GM23338 (cell line): ENCODE data around the gene GABRB3. TPM values are rescaled to one million over a fixed set of nuclear protein-coding genes. Genes with fewer than 3 reads are reported as not detected.

Experiments used
- ATAC-seq: fragments of 200-7000 bp; cut with Tn5 transposase; 3 replicates; pipeline ENCODE4 v1.9.1; 2020
- DNase-seq: peaks from one replicate; pipeline ENCODE4 v3.0.0-alpha.2; 2015; ENCODE audit warnings: low spot score
- H2AFZ ChIP-seq: fragments of 200-600 bp; sonication (generic); 2 replicates; pipeline ENCODE4 v1.8.0; 2016; ENCODE audit warnings: antibody characterized with exemption, mild to moderate bottlenecking, moderate library complexity
- H3F3A ChIP-seq: fragments of 200-600 bp; sonication (generic); replicated peaks from 2 replicates; pipeline ENCODE4 v1.8.0; 2017; ENCODE audit warnings: antibody characterized with exemption, mixed run types, low read depth
- H3K27ac ChIP-seq: fragments of 200-600 bp; sonication (generic); 2 replicates; pipeline ENCODE4 v1.6.1; 2016; ENCODE audit warnings: low read depth
- H3K27me3 ChIP-seq: fragments of 200-600 bp; sonication (generic); 2 replicates; pipeline ENCODE4 v1.8.0; 2016; ENCODE audit warnings: mild to moderate bottlenecking, mixed run types, moderate library complexity; ENCODE audit not compliant: insufficient read depth
- H3K36me3 ChIP-seq: fragments of 200-600 bp; sonication (generic); 2 replicates; pipeline ENCODE4 v1.8.0; 2016; ENCODE audit warnings: mild to moderate bottlenecking; ENCODE audit not compliant: insufficient read depth
- H3K4me1 ChIP-seq: fragments of 200-600 bp; sonication (generic); 2 replicates; pipeline ENCODE4 v1.8.0; 2016; ENCODE audit warnings: mild to moderate bottlenecking, moderate library complexity; ENCODE audit not compliant: insufficient read depth
- H3K4me2 ChIP-seq: fragments of 200-600 bp; sonication (generic); 2 replicates; pipeline ENCODE4 v1.7.1; 2017; ENCODE audit warnings: mixed run types
- H3K4me3 ChIP-seq: fragments of 200-600 bp; sonication (generic); 2 replicates; pipeline ENCODE4 v1.6.1; 2016; ENCODE audit warnings: mixed run types
- H3K79me2 ChIP-seq: fragments of 200-600 bp; sonication (generic); replicated peaks from 2 replicates; pipeline ENCODE4 v1.8.0; 2017; ENCODE audit warnings: mild to moderate bottlenecking; ENCODE audit not compliant: insufficient read depth
- H3K9me2 ChIP-seq: fragments of 200-600 bp; sonication (generic); 2 replicates; pipeline ENCODE4 v1.8.0; 2017; ENCODE audit not compliant: insufficient read depth
- H4K20me1 ChIP-seq: fragments of 200-600 bp; sonication (generic); replicated peaks from 2 replicates; pipeline ENCODE4 v1.8.0; 2017; ENCODE audit warnings: mild to moderate bottlenecking; ENCODE audit not compliant: insufficient read depth
- H3K27ac Mint-ChIP-seq: 2 replicates; pipeline ENCODE4 v1.8.0; 2020; ENCODE audit warnings: inconsistent platforms, mild to moderate bottlenecking, moderate library complexity, mixed read lengths
- H3K27me3 Mint-ChIP-seq: 3 replicates; pipeline ENCODE4 v1.8.0; 2022; ENCODE audit warnings: low read depth, mild to moderate bottlenecking, moderate library complexity, mixed read lengths, inconsistent platforms; ENCODE audit not compliant: insufficient read depth, poor library complexity
- H3K36me3 Mint-ChIP-seq: 3 replicates; pipeline ENCODE4 v1.8.0; 2021; ENCODE audit warnings: low read depth, mild to moderate bottlenecking, inconsistent platforms, moderate library complexity, mixed read lengths
- H3K4me1 Mint-ChIP-seq: 3 replicates; pipeline ENCODE4 v1.8.0; 2020; ENCODE audit warnings: mild to moderate bottlenecking, inconsistent platforms, mixed read lengths
- H3K4me3 Mint-ChIP-seq: 3 replicates; pipeline ENCODE4 v1.8.0; 2021; ENCODE audit warnings: moderate library complexity, mild to moderate bottlenecking, inconsistent platforms, mixed read lengths
- H3K9me3 Mint-ChIP-seq: 3 replicates; pipeline ENCODE4 v1.8.0; 2020; ENCODE audit warnings: moderate library complexity, mild to moderate bottlenecking, inconsistent platforms, mixed read lengths
- CREB1 ChIP-seq: fragments of 250-450 bp; sonication (Bioruptor Pico); IDR thresholded peaks from 2 replicates; pipeline ENCODE4 v1.5.0; 2020; ENCODE audit warnings: low read depth, mild to moderate bottlenecking, moderate library complexity
- ETS1 ChIP-seq: IDR thresholded peaks from 2 replicates; pipeline ENCODE4 v1.6.1; 2016; ENCODE audit warnings: antibody characterized with exemption
- EZH2 ChIP-seq: fragments of 200-600 bp; sonication (generic); IDR thresholded peaks from one replicate; pipeline ENCODE4 v1.8.0; 2017; ENCODE audit warnings: antibody characterized with exemption, mild to moderate bottlenecking, low read depth; ENCODE audit not compliant: unreplicated experiment
- EZH2phosphoT487 ChIP-seq: fragments of 200-600 bp; sonication (generic); IDR thresholded peaks from one replicate; pipeline ENCODE4 v1.8.1; 2018; ENCODE audit warnings: antibody characterized with exemption; ENCODE audit not compliant: unreplicated experiment
- JUNB ChIP-seq: IDR thresholded peaks from one replicate; pipeline ENCODE4 v1.6.1; 2016; ENCODE audit warnings: antibody characterized with exemption; ENCODE audit not compliant: unreplicated experiment
- NANOG ChIP-seq: IDR thresholded peaks from 2 replicates; pipeline ENCODE4 v1.6.1; 2016; ENCODE audit warnings: antibody characterized with exemption, borderline replicate concordance
- POLR2AphosphoS5 ChIP-seq: IDR thresholded peaks from 2 replicates; pipeline ENCODE4 v1.6.1; 2016; ENCODE audit warnings: antibody characterized with exemption, low read depth
- STAT1 ChIP-seq: IDR thresholded peaks from one replicate; pipeline ENCODE4 v1.6.1; 2016; ENCODE audit warnings: antibody characterized with exemption; ENCODE audit not compliant: unreplicated experiment
- ZNF114 ChIP-seq: fragments of 250-450 bp; sonication (Bioruptor Pico); IDR thresholded peaks from 2 replicates; pipeline ENCODE4 v1.5.0; 2020; ENCODE audit warnings: mild to moderate bottlenecking, moderate library complexity
- ZNF331 ChIP-seq: fragments of 250-450 bp; sonication (Bioruptor Pico); IDR thresholded peaks from 2 replicates; pipeline ENCODE4 v1.5.0; 2020; ENCODE audit warnings: low read depth, mild to moderate bottlenecking, moderate library complexity
- ZNF462 ChIP-seq: fragments of 250-450 bp; sonication (Bioruptor Pico); IDR thresholded peaks from 2 replicates; pipeline ENCODE4 v1.5.0; 2020; ENCODE audit warnings: mild to moderate bottlenecking, moderate library complexity
- polyA plus RNA-seq: library from polyadenylated mRNA; unstranded; fragments of >200 nt; fragmentation: Nextera tagmentation; extraction: Ambion mirVana; gene quantifications from 2 replicates; pipeline ENCODE4 v1.2.1, GENCODE V29; 2016
- total RNA-seq: library from RNA; depleted of rRNA; stranded (reverse); fragments of >200 nt; shearing (Covaris generic); gene quantifications from 2 replicates; pipeline ENCODE4 v1.2.3, GENCODE V29; 2014
- TF ChIP-seq, protein P1 (sequence below): IDR thresholded peaks from one replicate; pipeline ENCODE4 v1.6.1; 2018; ENCODE audit warnings: antibody characterized with exemption; ENCODE audit not compliant: unreplicated experiment
- TF ChIP-seq, protein P2 (sequence below), 2 experiments: fragments of 200-600 bp in 1 of 2; sonication (generic) in 1 of 2; conservative IDR thresholded peaks; 2 replicates each; pipeline versions ENCODE4 v1.5.1 to v1.6.1; 2016 to 2017; ENCODE audit warnings: antibody characterized with exemption in 2 of 2, low read depth in 2 of 2, mild to moderate bottlenecking in 2 of 2, moderate library complexity in 1 of 2

GABRB3 gene
- total and polyA plus RNA-seq, 2 experiments from 2014 or later: 56.5 to 131 TPM

GRCh38 chr15:26516102-26516980, 256.5 kb downstream of the GABRB3 start:
- no peaks in the 10 kb centered on the region for H3F3A ChIP-seq
- Mint-ChIP-seq H3K4me3 (no peak overlapping the region), H3K9me3 (no peaks in the 10 kb centered on the region), H3K27me3 (peaks cover 6% of the 10 kb centered on the region), H3K36me3 (peaks cover 7% of the 10 kb centered on the region), H3K4me1 (peaks cover 12% of the 10 kb centered on the region; the same call in 2 of the 3 replicates), H3K27ac (no peak overlapping the region)
- no peak overlapping the region for H3K4me3 ChIP-seq
- no peaks in the 10 kb centered on the region for H4K20me1 ChIP-seq
- no peaks in the 10 kb centered on the region for H3K9me2 ChIP-seq
- H3K36me3 ChIP-seq: no peaks in the 10 kb centered on the region
- ATAC-seq (no peak; the same call in 2 of the 3 replicates), DNase-seq (no peak)
- H3K27me3 ChIP-seq: no peaks in the 10 kb centered on the region
- H3K79me2 ChIP-seq: no peaks in the 10 kb centered on the region
- H3K4me1 ChIP-seq: no peaks in the 10 kb centered on the region
- peak overlapping the region; percentile 56 for H2AFZ ChIP-seq
- H3K27ac ChIP-seq: no peak overlapping the region
- H3K4me2 ChIP-seq: no peak overlapping the region
- TF ChIP-seq NANOG (no peak), STAT1 (no peak), ETS1 (no peak), ZNF114 (CRISPR knock-in tag) (no peak), ZNF462 (no peak), EZH2phosphoT487 (no peak), JUNB (no peak), ZNF331 (CRISPR knock-in tag) (no peak), CREB1 (no peak), POLR2AphosphoS5 (no peak), EZH2 (no peak)
- TF ChIP-seq, protein P1, sequence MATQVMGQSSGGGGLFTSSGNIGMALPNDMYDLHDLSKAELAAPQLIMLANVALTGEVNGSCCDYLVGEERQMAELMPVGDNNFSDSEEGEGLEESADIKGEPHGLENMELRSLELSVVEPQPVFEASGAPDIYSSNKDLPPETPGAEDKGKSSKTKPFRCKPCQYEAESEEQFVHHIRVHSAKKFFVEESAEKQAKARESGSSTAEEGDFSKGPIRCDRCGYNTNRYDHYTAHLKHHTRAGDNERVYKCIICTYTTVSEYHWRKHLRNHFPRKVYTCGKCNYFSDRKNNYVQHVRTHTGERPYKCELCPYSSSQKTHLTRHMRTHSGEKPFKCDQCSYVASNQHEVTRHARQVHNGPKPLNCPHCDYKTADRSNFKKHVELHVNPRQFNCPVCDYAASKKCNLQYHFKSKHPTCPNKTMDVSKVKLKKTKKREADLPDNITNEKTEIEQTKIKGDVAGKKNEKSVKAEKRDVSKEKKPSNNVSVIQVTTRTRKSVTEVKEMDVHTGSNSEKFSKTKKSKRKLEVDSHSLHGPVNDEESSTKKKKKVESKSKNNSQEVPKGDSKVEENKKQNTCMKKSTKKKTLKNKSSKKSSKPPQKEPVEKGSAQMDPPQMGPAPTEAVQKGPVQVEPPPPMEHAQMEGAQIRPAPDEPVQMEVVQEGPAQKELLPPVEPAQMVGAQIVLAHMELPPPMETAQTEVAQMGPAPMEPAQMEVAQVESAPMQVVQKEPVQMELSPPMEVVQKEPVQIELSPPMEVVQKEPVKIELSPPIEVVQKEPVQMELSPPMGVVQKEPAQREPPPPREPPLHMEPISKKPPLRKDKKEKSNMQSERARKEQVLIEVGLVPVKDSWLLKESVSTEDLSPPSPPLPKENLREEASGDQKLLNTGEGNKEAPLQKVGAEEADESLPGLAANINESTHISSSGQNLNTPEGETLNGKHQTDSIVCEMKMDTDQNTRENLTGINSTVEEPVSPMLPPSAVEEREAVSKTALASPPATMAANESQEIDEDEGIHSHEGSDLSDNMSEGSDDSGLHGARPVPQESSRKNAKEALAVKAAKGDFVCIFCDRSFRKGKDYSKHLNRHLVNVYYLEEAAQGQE: no peak
- TF ChIP-seq, protein P2, sequence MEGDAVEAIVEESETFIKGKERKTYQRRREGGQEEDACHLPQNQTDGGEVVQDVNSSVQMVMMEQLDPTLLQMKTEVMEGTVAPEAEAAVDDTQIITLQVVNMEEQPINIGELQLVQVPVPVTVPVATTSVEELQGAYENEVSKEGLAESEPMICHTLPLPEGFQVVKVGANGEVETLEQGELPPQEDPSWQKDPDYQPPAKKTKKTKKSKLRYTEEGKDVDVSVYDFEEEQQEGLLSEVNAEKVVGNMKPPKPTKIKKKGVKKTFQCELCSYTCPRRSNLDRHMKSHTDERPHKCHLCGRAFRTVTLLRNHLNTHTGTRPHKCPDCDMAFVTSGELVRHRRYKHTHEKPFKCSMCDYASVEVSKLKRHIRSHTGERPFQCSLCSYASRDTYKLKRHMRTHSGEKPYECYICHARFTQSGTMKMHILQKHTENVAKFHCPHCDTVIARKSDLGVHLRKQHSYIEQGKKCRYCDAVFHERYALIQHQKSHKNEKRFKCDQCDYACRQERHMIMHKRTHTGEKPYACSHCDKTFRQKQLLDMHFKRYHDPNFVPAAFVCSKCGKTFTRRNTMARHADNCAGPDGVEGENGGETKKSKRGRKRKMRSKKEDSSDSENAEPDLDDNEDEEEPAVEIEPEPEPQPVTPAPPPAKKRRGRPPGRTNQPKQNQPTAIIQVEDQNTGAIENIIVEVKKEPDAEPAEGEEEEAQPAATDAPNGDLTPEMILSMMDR (conservative IDR thresholded peaks at IDR 0.05; ENCODE audit: low read depth in 2 of 2): no peak
